ENCODE data around the gene GYS1.

DNA sequence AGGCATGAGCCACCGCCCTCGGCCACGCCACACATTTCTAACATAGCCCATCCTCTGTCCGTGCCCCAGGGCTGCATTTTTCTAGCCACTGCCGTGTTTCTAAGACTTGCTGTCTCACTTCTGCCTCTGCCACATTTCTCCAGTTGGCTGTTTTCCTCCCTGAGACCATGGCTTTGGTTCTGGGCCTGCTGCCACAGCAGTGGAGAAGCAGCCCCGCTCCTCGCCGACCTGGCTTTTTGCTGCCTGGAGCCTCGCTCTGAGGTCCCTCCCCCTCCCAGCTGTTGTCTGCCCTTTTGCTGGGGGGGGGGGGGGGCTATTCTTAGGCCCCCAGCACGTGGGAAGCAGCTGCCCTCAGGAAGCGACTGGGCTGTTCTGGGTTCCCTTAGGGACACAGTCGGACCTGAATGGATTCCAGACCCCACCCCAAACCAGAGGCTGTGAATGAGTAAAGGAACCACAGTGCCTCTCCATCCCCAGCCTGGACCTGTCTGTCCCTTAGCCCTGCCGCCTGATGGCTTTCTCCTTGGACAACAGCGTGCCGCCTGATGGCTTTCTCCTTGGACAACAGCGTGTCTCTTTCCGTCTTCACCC lies 3.3 kb downstream of the GYS1 start:
- TF ChIP-seq, protein P1, sequence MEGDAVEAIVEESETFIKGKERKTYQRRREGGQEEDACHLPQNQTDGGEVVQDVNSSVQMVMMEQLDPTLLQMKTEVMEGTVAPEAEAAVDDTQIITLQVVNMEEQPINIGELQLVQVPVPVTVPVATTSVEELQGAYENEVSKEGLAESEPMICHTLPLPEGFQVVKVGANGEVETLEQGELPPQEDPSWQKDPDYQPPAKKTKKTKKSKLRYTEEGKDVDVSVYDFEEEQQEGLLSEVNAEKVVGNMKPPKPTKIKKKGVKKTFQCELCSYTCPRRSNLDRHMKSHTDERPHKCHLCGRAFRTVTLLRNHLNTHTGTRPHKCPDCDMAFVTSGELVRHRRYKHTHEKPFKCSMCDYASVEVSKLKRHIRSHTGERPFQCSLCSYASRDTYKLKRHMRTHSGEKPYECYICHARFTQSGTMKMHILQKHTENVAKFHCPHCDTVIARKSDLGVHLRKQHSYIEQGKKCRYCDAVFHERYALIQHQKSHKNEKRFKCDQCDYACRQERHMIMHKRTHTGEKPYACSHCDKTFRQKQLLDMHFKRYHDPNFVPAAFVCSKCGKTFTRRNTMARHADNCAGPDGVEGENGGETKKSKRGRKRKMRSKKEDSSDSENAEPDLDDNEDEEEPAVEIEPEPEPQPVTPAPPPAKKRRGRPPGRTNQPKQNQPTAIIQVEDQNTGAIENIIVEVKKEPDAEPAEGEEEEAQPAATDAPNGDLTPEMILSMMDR (IDR thresholded peaks at IDR 0.05), result no peak
- TF ChIP-seq POLR2AphosphoS5 (IDR thresholded peaks at IDR 0.05) (no peak), POLR2A (IDR thresholded peaks at IDR 0.05) (no peak)

All from suprapubic skin (tissue), 4 donors.